ENCODE results near the gene ACTR3C. TPM values are rescaled to one million over a fixed set of nuclear protein-coding genes. Genes with fewer than 3 reads are reported as not detected.
"Not testable (repeated sequence)": the region's sequence is repeated elsewhere in the genome, so short reads cannot be mapped to it uniquely, and the experiment has no call there.

ACTR3C gene
- total and polyA plus RNA-seq, 2 experiments from 2014 or later: 1.5 to 3.5 TPM

DNA sequence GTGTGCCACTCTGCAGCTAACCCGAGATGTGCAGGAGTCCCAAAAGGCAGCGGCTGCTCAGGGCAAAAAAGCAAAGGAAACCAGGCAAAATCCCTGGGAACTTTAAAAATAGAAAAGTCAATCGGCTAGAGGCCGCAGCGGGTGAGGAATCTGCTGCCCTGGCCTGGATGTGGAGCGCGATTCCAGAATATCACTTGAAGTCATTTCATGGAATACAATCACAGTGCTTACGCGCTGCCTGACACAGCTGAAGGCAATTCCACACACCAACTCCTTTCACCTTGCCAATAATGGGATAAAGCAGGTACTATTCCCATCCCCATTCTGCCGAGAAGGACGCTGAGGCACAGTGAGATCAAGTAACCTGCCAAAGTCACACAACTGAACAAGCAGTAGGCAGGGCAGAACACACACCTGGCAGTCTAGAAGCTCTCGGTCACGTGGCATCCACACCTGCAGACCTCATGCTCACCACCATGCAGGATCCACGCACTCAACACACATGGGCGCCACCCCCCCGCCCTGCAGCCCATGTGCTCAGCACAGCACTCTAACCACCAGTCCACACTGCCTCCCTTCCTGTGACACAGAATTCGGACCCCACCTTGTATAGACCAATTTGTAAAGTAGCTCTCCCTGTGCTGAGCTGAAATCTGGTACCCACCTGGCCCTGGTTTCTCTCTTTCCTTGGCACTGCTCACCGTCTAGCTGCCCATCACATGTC lies 53.1 kb downstream of the ACTR3C start:
- H3K27ac Mint-ChIP-seq; H3K27me3 ChIP-seq (ENCODE audit: insufficient read depth); H3K27me3 Mint-ChIP-seq (ENCODE audit: insufficient read depth, low read depth, poor library complexity); H4K20me1 ChIP-seq (replicated peaks; ENCODE audit: insufficient read depth); H3K9me3 Mint-ChIP-seq; H2AFZ ChIP-seq; H3K4me3 Mint-ChIP-seq; ATAC-seq; H3K4me3 ChIP-seq; DNase-seq (ENCODE audit: low spot score); H3K36me3 Mint-ChIP-seq (ENCODE audit: low read depth); H3K27ac ChIP-seq (ENCODE audit: low read depth); H3F3A ChIP-seq (replicated peaks; ENCODE audit: low read depth); H3K4me2 ChIP-seq; H3K79me2 ChIP-seq (replicated peaks; ENCODE audit: insufficient read depth); H3K4me1 Mint-ChIP-seq; H3K4me1 ChIP-seq (ENCODE audit: insufficient read depth); H3K9me2 ChIP-seq (ENCODE audit: insufficient read depth); H3K36me3 ChIP-seq (ENCODE audit: insufficient read depth): not testable (repeated sequence)

DNA sequence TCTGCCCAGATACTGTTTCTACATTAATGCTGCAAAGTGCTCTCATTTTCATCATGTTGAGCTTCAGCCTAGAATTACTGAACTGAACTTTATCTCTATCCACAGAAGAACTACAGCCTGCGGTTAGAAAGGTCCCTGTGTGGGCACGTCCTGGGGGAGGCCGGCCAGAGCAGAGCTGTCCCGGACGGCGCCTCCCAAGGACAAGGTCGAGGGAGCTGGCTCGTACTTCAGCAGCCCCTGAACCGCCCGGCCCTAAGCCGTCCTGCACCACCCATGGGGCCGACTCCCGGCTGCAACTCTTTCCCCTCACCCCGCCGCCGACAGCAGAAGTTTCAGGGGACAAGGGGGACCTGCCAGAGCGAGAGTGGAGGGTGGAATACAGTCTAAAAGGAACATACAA lies 54.5 kb downstream of the ACTR3C start:
- H3K4me3 ChIP-seq; H3K27me3 ChIP-seq (ENCODE audit: insufficient read depth); H3K36me3 ChIP-seq (ENCODE audit: insufficient read depth); H3F3A ChIP-seq (replicated peaks; ENCODE audit: low read depth); H4K20me1 ChIP-seq (replicated peaks; ENCODE audit: insufficient read depth); H2AFZ ChIP-seq; H3K9me2 ChIP-seq (ENCODE audit: insufficient read depth); H3K4me1 ChIP-seq (ENCODE audit: insufficient read depth); H3K4me3 Mint-ChIP-seq; H3K36me3 Mint-ChIP-seq (ENCODE audit: low read depth); DNase-seq (ENCODE audit: low spot score); H3K27ac ChIP-seq (ENCODE audit: low read depth); H3K79me2 ChIP-seq (replicated peaks; ENCODE audit: insufficient read depth); H3K4me2 ChIP-seq; H3K27ac Mint-ChIP-seq; H3K4me1 Mint-ChIP-seq; H3K27me3 Mint-ChIP-seq (ENCODE audit: insufficient read depth, low read depth, poor library complexity); H3K9me3 Mint-ChIP-seq: not testable (repeated sequence)
- peak; percentile 79 for ATAC-seq

DNA sequence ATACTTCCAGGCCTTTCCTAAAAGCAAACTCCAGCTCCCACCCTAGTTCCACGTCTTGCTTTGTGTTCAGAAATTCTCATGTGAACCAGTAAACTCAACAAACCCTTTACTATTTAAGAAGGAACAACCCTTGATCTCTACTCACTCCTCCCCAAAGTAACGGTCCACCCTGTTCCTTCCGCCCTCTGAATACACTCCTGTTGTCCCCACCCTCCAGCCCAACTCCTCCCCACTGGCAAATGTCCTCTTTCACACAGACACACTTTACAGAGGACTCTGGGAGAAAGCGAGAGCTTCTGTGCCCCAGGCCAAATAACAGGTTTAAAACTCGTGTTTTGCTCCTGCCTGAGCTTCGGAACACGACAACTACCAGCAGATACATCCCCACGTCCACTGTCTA lies 55.1 kb downstream of the ACTR3C start:
- H3K4me3 ChIP-seq; H3K36me3 ChIP-seq (ENCODE audit: insufficient read depth); H3K4me1 ChIP-seq (ENCODE audit: insufficient read depth); H3K27me3 Mint-ChIP-seq (ENCODE audit: insufficient read depth, low read depth, poor library complexity); H3K36me3 Mint-ChIP-seq (ENCODE audit: low read depth); H3F3A ChIP-seq (replicated peaks; ENCODE audit: low read depth); H3K27me3 ChIP-seq (ENCODE audit: insufficient read depth); DNase-seq (ENCODE audit: low spot score); H3K4me3 Mint-ChIP-seq; H2AFZ ChIP-seq; ATAC-seq; H3K4me1 Mint-ChIP-seq; H3K4me2 ChIP-seq; H3K9me2 ChIP-seq (ENCODE audit: insufficient read depth); H3K9me3 Mint-ChIP-seq; H3K27ac Mint-ChIP-seq; H3K79me2 ChIP-seq (replicated peaks; ENCODE audit: insufficient read depth); H3K27ac ChIP-seq (ENCODE audit: low read depth); H4K20me1 ChIP-seq (replicated peaks; ENCODE audit: insufficient read depth): not testable (repeated sequence)

DNA sequence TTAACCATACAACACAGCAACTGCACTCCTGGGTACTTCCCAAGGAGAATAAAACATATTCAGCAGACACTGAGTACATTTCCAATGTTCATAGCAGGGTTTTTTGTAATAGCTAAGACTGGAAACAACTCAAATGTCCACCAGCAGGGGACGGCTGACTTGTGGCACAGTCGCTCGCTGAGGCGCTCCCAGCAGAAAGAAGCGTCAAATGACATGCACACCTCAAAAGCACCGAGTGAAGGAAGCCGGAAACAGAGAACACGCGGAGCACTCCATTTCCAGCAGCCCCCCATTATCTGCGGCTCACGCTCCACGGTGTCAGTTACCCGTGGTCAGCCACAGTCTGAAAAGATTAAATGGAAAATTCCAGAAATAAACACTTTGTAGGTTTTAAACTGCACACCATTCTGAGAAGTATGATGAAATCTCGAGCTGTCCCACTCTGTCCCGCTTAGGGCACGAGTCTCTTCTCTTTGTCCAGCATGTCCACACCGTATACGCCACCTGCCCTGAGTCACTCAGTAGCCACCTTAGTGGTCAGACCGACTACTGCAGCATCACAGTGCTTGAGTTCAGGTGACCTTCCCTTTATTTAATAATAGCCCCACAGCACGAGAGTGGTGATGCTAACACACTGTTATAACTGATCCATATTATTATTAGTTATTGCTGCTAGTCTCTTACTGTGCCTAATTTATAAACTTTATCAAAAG lies 56.2 kb downstream of the ACTR3C start:
- not testable (repeated sequence) for H3F3A ChIP-seq (replicated peaks; ENCODE audit: low read depth); H3K4me1 ChIP-seq (ENCODE audit: insufficient read depth); H2AFZ ChIP-seq; H3K27me3 Mint-ChIP-seq (ENCODE audit: insufficient read depth, low read depth, poor library complexity); H3K27ac Mint-ChIP-seq; DNase-seq (ENCODE audit: low spot score); H3K4me1 Mint-ChIP-seq; H3K9me3 Mint-ChIP-seq; H3K4me2 ChIP-seq; H3K36me3 ChIP-seq (ENCODE audit: insufficient read depth); H3K79me2 ChIP-seq (replicated peaks; ENCODE audit: insufficient read depth); H3K9me2 ChIP-seq (ENCODE audit: insufficient read depth); H3K4me3 ChIP-seq; H3K36me3 Mint-ChIP-seq (ENCODE audit: low read depth); H4K20me1 ChIP-seq (replicated peaks; ENCODE audit: insufficient read depth); H3K4me3 Mint-ChIP-seq; H3K27ac ChIP-seq (ENCODE audit: low read depth); H3K27me3 ChIP-seq (ENCODE audit: insufficient read depth)
- ATAC-seq: peak; percentile 21; the same call in 1 of the 3 replicates
- TF ChIP-seq, protein P1, sequence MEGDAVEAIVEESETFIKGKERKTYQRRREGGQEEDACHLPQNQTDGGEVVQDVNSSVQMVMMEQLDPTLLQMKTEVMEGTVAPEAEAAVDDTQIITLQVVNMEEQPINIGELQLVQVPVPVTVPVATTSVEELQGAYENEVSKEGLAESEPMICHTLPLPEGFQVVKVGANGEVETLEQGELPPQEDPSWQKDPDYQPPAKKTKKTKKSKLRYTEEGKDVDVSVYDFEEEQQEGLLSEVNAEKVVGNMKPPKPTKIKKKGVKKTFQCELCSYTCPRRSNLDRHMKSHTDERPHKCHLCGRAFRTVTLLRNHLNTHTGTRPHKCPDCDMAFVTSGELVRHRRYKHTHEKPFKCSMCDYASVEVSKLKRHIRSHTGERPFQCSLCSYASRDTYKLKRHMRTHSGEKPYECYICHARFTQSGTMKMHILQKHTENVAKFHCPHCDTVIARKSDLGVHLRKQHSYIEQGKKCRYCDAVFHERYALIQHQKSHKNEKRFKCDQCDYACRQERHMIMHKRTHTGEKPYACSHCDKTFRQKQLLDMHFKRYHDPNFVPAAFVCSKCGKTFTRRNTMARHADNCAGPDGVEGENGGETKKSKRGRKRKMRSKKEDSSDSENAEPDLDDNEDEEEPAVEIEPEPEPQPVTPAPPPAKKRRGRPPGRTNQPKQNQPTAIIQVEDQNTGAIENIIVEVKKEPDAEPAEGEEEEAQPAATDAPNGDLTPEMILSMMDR (conservative IDR thresholded peaks at IDR 0.05; ENCODE audit: low read depth in 2 of 2): 0 out of 4 replicates have a peak, but pooled peaks of 1 of the 2 experiments have one; percentile 6

DNA sequence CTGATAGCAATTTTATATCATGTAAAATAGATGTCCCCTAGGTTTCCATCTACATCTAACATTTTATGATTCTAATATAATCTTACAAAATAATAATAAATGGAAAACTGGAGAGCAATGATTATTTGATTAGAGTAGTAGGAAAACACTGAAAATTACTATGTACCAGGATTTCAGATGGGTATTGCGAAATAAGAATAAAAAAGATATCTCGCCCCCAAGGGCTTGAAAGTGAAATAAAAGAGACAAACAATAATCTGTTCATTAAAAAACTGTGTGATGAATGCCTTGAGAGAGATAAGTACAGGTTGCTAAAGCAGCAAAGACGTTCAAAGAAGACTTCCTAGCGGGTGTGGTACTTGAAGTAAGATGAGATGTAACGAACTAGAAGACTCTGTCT lies 60.7 kb downstream of the ACTR3C start:
- H4K20me1 ChIP-seq (replicated peaks; ENCODE audit: insufficient read depth); H2AFZ ChIP-seq; H3K27me3 Mint-ChIP-seq (ENCODE audit: insufficient read depth, low read depth, poor library complexity); ATAC-seq; H3K36me3 ChIP-seq (ENCODE audit: insufficient read depth); DNase-seq (ENCODE audit: low spot score); H3K4me1 ChIP-seq (ENCODE audit: insufficient read depth); H3K79me2 ChIP-seq (replicated peaks; ENCODE audit: insufficient read depth); H3K4me1 Mint-ChIP-seq; H3K27ac ChIP-seq (ENCODE audit: low read depth); H3K9me2 ChIP-seq (ENCODE audit: insufficient read depth); H3K27me3 ChIP-seq (ENCODE audit: insufficient read depth); H3K9me3 Mint-ChIP-seq; H3K27ac Mint-ChIP-seq; H3F3A ChIP-seq (replicated peaks; ENCODE audit: low read depth); H3K4me2 ChIP-seq; H3K4me3 ChIP-seq; H3K4me3 Mint-ChIP-seq; H3K36me3 Mint-ChIP-seq (ENCODE audit: low read depth): not testable (repeated sequence)

DNA sequence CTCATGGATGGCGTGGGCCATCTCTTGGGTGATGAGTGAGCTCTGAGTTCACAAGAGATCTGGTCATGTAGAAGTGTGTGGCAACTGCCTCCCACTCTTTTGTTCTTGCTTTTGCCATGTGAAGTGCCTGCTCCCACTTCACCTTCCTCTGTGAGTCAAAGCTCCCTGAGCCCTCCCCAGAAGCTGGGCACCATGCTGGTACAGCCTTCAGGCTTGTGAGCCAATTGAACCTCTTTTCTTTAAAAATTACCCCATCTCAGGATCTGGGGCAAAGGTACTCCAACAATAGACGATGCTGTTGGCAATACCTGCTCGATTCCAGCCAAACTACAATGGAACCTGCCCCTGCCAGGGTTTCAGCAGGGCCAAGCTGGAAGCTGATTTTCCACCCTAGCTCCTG lies 75.6 kb downstream of the ACTR3C start:
- H3K27me3 ChIP-seq (ENCODE audit: insufficient read depth); H3K9me2 ChIP-seq (ENCODE audit: insufficient read depth); H3K36me3 Mint-ChIP-seq (ENCODE audit: low read depth); H4K20me1 ChIP-seq (replicated peaks; ENCODE audit: insufficient read depth); H3K27ac ChIP-seq (ENCODE audit: low read depth); H3K4me2 ChIP-seq; H3K79me2 ChIP-seq (replicated peaks; ENCODE audit: insufficient read depth); H3K4me1 ChIP-seq (ENCODE audit: insufficient read depth); H3K27me3 Mint-ChIP-seq (ENCODE audit: insufficient read depth, low read depth, poor library complexity); DNase-seq (ENCODE audit: low spot score); H2AFZ ChIP-seq; H3K36me3 ChIP-seq (ENCODE audit: insufficient read depth); H3K4me1 Mint-ChIP-seq; H3K9me3 Mint-ChIP-seq; H3K4me3 Mint-ChIP-seq; H3F3A ChIP-seq (replicated peaks; ENCODE audit: low read depth); ATAC-seq; H3K4me3 ChIP-seq; H3K27ac Mint-ChIP-seq: not testable (repeated sequence)
